IPS DF 6.9 (cell line): Measurements from ENCODE around the gene DSTYK.

Experiments used
- DNase-seq: peaks from one replicate; pipeline ENCODE4 v3.0.0-alpha.2; 2013; ENCODE audit warnings: low read depth, low spot score
- H3K27ac ChIP-seq: one replicate; pipeline ENCODE4 v1.5.1; 2013; ENCODE audit warnings: low read length, control low read depth
- H3K27me3 ChIP-seq: 2 replicates; pipeline ENCODE4 v1.6.1; 2013; ENCODE audit warnings: mild to moderate bottlenecking, low read length; ENCODE audit not compliant: control insufficient read depth, insufficient read depth
- H3K36me3 ChIP-seq: 2 replicates; pipeline ENCODE4 v1.6.1; 2013; ENCODE audit warnings: low read length; ENCODE audit not compliant: control insufficient read depth, insufficient read depth
- H3K4me1 ChIP-seq: 2 replicates; pipeline ENCODE4 v1.6.1; 2013; ENCODE audit warnings: low read length; ENCODE audit not compliant: control insufficient read depth, insufficient read depth
- H3K4me3 ChIP-seq: 2 replicates; pipeline ENCODE4 v1.5.1; 2013; ENCODE audit warnings: mild to moderate bottlenecking, low read length
- H3K9me3 ChIP-seq: 2 replicates; pipeline ENCODE4 v1.6.1; 2013; ENCODE audit warnings: low read length, inconsistent platforms; ENCODE audit not compliant: control insufficient read depth, insufficient read depth
- WGBS: extraction: QIAGEN DNeasy Blood & Tissue Kit; methylation state at CpG from one replicate; pipeline ENCODE4 v1.1.7; 2013; ENCODE audit warnings: mixed read lengths, missing lambda C conversion rate; ENCODE audit not compliant: insufficient read length, insufficient coverage; 5-methylcytosine and 5-hydroxymethylcytosine counted together

Gene DSTYK

GRCh38 chr1:205150651-205151428 is 60.7 kb downstream of the DSTYK start:
- no peak for DNase-seq
- no CpG with 5 or more reads among the region's 5 CpGs for whole genome bisulfite sequencing

DNA sequence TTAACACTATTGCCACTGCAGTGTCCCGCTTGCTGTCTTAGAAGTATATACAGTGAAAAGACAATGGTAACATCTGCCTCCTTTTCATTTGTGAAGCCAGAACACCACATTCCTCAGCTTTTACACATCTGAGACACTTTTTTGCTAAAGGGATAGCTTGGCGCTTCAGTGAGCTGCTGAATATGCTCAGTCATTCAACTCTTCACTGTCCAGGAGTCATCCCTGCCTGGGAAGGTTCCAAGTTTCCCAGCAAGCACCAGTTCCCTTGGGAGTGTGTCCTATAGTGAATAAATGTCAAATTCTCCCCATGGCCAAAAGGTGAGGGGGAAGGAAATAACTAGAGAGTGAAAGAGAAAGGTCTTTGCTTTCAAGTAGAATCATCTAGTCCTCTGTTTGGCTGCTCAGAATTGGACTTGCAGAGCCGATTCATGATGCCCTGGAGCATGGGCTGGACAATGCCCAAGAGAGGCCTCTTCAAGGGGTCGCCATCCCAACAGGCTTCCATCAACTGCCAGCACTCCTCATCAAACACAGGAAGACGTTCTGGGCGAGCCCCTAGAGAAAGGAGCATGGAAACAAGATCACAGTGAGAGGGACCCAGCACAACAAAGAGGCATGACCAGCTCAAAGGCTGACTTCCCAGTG is 64.2 kb downstream of the DSTYK start:
- H3K9me3 ChIP-seq = no peaks in the 10 kb centered on the region
- no peaks in the 10 kb centered on the region for H3K4me1 ChIP-seq
- no peaks in the 10 kb centered on the region for H3K27me3 ChIP-seq
- H3K27ac ChIP-seq = no peak overlapping the region
- WGBS = no CpG with 5 or more reads among the region's 6 CpGs
- no peak for DNase-seq
- H3K4me3 ChIP-seq = no peak overlapping the region
- no peaks in the 10 kb centered on the region; the same call in 1 of the 2 replicates for H3K36me3 ChIP-seq

More at GRCh38 chr1:205150651-205151428, 60.7 kb downstream of the DSTYK start:
- Histone ChIP-seq H3K27ac (no peak overlapping the region), H3K4me3 (no peak overlapping the region), H3K9me3 (no peaks in the 10 kb centered on the region), H3K27me3 (no peaks in the 10 kb centered on the region), H3K36me3 (peaks cover 2% of the 10 kb centered on the region; the same call in 1 of the 2 replicates), H3K4me1 (no peaks in the 10 kb centered on the region)

- Histone ChIP-seq H3K4me1 (no peaks in the 10 kb centered on the region), H3K9me3 (no peaks in the 10 kb centered on the region), H3K27me3 (no peaks in the 10 kb centered on the region), H3K27ac (no peak overlapping the region), H3K4me3 (no peak overlapping the region), H3K36me3 (no peaks in the 10 kb centered on the region; the same call in 1 of the 2 replicates)
- no CpG with 5 or more reads among the region's 1 CpG for whole genome bisulfite sequencing
- DNase-seq = no peak
These were observed 66.8 kb downstream of the DSTYK start for GRCh38 chr1:205144751-205145150.

GRCh38 chr1:205144046-205144720 is 67.3 kb downstream of the DSTYK start:
- Histone ChIP-seq H3K27me3 (no peaks in the 10 kb centered on the region), H3K9me3 (no peaks in the 10 kb centered on the region), H3K36me3 (no peaks in the 10 kb centered on the region; the same call in 1 of the 2 replicates), H3K4me3 (no peak overlapping the region), H3K4me1 (no peaks in the 10 kb centered on the region), H3K27ac (no peak overlapping the region)
- no CpG with 5 or more reads among the region's 1 CpG for WGBS
- DNase-seq = no peak

- no CpG with 5 or more reads among the region's 2 CpGs for WGBS
- H3K36me3 ChIP-seq = no peaks in the 10 kb centered on the region; the same call in 1 of the 2 replicates
- no peak for DNase-seq
- H3K9me3 ChIP-seq = no peaks in the 10 kb centered on the region
- H3K27me3 ChIP-seq = no peaks in the 10 kb centered on the region
- H3K4me1 ChIP-seq = no peaks in the 10 kb centered on the region
- H3K27ac ChIP-seq = no peak overlapping the region
- no peak overlapping the region for H3K4me3 ChIP-seq
These were observed 69.4 kb downstream of the DSTYK start for GRCh38 chr1:205142102-205142469.

DNA sequence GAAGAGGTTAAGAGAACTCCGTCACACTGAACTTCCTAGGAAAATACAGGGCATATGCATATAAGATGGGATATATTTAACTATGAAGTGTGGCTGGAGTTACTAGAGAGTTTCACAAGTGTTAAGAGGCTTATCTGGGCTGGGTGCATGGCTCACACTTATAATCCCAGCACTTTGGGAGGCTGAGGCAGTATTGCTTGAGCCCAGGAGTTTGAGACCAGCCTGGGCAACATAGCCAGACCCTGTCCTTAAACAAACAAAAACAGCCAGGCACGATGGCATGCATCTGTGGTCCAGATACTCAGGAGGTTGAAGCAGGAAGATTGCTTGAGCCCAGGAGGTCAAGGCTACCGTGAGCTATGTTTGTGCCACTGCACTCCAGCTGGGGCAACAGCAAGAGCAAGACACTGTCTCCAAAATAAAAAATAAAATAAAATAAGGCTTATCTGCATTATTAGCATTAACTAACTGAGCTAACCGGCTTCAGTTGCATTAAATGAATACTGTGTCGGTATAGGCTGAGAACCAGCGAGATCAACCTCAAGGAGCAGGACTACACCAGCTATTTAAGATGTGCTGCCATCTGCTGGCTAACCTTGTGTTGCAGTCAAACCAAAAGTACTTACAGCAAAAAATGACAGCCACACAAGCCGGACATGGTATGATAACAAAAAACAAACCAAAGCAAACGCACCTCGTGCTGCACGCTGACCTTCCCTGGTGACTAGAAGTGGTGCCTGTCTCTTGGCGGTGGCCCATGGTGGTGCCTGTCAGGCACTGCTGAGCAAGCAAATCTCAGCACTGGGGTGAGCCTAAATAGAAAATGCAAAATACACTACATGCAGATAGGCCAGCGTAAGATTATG is 70.0 kb downstream of the DSTYK start:
- peak; percentile 82 for DNase-seq
- Histone ChIP-seq H3K9me3 (no peaks in the 10 kb centered on the region), H3K36me3 (no peaks in the 10 kb centered on the region), H3K27ac (no peak overlapping the region), H3K4me3 (no peak overlapping the region), H3K27me3 (no peaks in the 10 kb centered on the region), H3K4me1 (no peaks in the 10 kb centered on the region)
- no CpG with 5 or more reads among the region's 12 CpGs for WGBS

DNA sequence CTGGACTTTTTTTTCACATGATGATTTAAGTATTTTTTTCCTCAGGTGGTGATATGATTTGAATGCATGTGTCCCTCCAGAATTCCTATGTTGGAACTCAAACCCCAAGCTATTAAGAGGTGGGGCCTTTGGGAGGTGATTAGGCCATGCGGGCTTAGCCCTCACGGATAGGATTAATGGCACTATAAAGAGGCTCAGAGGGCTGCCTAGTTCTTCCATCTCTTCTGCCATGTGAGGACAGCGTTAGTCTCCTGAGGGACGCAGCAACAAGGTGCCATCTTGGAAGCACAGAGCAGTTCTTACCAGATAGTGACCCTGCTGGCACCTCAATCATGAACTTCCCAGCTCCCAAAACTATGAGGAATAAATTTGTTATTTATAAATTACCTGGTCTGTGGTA is 71.4 kb downstream of the DSTYK start:
- Histone ChIP-seq H3K9me3 (no peaks in the 10 kb centered on the region), H3K27me3 (no peaks in the 10 kb centered on the region), H3K27ac (no peak overlapping the region), H3K36me3 (no peaks in the 10 kb centered on the region), H3K4me1 (no peaks in the 10 kb centered on the region), H3K4me3 (no peak overlapping the region)
- WGBS = no CpG with 5 or more reads among the region's 4 CpGs
- no peak for DNase-seq

DNA sequence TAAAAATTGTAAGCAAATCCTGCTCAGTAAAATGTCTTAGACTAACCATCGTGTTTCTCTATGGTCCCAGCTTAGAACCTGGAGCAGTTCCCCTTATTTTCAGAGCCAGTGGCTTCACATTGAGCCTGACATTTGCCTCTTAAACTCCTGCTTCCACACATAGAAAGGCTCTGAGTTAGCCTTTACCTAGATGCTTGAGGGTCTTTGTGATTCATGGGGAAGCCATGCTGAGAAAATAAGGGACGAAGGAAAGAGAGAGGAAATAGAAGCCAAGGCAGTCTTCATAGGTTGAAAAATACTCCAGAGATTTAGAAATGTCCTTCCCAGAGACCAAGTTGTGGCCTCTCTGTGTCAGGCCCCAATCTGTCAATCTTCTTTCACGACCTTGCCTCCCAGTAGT is 73.6 kb downstream of the DSTYK start:
- H3K4me1 ChIP-seq = no peaks in the 10 kb centered on the region
- H3K9me3 ChIP-seq = no peaks in the 10 kb centered on the region
- H3K27me3 ChIP-seq = no peaks in the 10 kb centered on the region
- H3K36me3 ChIP-seq = no peaks in the 10 kb centered on the region
- H3K27ac ChIP-seq = no peak overlapping the region
- peak; percentile 25 for DNase-seq
- H3K4me3 ChIP-seq = no peak overlapping the region
- no CpG with 5 or more reads among the region's 3 CpGs for WGBS

DNA sequence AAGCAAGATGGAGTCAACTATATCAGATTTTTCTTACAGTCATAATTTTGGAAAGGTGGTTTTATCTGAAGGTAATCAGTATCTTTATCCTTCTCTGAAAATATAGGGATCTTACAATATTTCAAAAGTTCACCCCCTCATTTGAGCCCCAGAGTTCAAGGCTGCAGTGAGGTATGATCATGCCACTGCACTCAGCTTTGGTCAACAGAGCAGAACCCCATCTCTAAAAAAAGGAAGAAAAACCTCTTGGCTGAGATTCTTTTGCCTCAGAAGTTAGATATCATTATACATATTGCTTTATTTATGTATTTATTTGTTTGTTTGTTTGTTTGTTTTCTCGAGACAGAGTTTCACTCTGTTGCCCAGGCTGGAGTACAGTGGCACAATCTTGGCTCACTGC is 78.2 kb downstream of the DSTYK start:
- H3K36me3 ChIP-seq = no peaks in the 10 kb centered on the region
- no CpG with 5 or more reads among the region's 1 CpG for WGBS
- no peaks in the 10 kb centered on the region for H3K4me1 ChIP-seq
- H3K27ac ChIP-seq = no peak overlapping the region
- no peak for DNase-seq
- H3K27me3 ChIP-seq = no peaks in the 10 kb centered on the region
- no peak overlapping the region for H3K4me3 ChIP-seq
- H3K9me3 ChIP-seq = no peaks in the 10 kb centered on the region
